Vagina (tissue), 2 donors: ENCODE measurements around the gene FOXO6. TPM values are rescaled to one million over a fixed set of nuclear protein-coding genes. Genes with fewer than 3 reads are reported as not detected.

Source experiments
- DNase-seq, 2 donors: peaks; one replicate each; pipeline ENCODE4 v3.0.0-alpha.2; 2017; ENCODE audit errors: extremely low spot score in 2 of 2
- H3K27ac ChIP-seq: fragments of 200-600 bp; sonication (generic); one replicate; pipeline ENCODE4 v1.5.1; 2019
- H3K27me3 ChIP-seq: fragments of 200-600 bp; sonication (generic); one replicate; pipeline ENCODE4 v1.5.1; 2019
- H3K36me3 ChIP-seq, 2 donors: fragments of 200-600 bp; sonication (generic); one replicate each; pipeline ENCODE4 v1.5.1; 2017 to 2019
- H3K4me1 ChIP-seq: fragments of 200-600 bp; sonication (generic); one replicate; pipeline ENCODE4 v1.5.1; 2019
- H3K4me3 ChIP-seq, 2 donors: fragments of 200-600 bp; sonication (generic); 1 replicate in 1 of 2; 2 replicates in 1 of 2; pipeline ENCODE4 v1.5.1; 2016 to 2019
- H3K9me3 ChIP-seq: fragments of 200-600 bp; sonication (generic); one replicate; pipeline ENCODE4 v1.5.1; 2019
- CTCF ChIP-seq, 3 experiments: fragments of 450-650 bp in 2 of 3; fragments of 200-600 bp in 1 of 3; sonication (generic) in 1 of 3; IDR thresholded peaks; one replicate each; pipeline ENCODE4 v1.5.1; 2017 to 2019; ENCODE audit warnings: antibody characterized with exemption in 3 of 3, mild to moderate bottlenecking in 2 of 3, moderate library complexity in 2 of 3
- POLR2A ChIP-seq, 2 donors: fragments of 450-650 bp; IDR thresholded peaks; one replicate each; pipeline ENCODE4 v1.6.1; 2017; ENCODE audit warnings: antibody characterized with exemption in 2 of 2, mild to moderate bottlenecking in 2 of 2, moderate library complexity in 2 of 2
- POLR2AphosphoS5 ChIP-seq, 2 donors: sonication (generic); formaldehyde crosslinking; IDR thresholded peaks; one replicate each; pipeline ENCODE4 v1.9.0; 2017; ENCODE audit warnings: antibody characterized with exemption in 2 of 2, mild to moderate bottlenecking in 2 of 2, low read depth in 1 of 2; ENCODE audit not compliant: insufficient read depth in 1 of 2
- intact Hi-C: fragments of 100-400 bp; cut with DNase I; formaldehyde crosslinking; loops from one replicate; pipeline ENCODE4 v1.15.1; 2023
- total RNA-seq: library from RNA; depleted of rRNA; stranded (reverse); fragments of >200 nt; gene quantifications from one replicate; pipeline ENCODE4 v1.2.3, GENCODE V29; 2016

FOXO6 gene
- total RNA-seq, 1 donor from 2014 or later: 1.7 TPM

DNA sequence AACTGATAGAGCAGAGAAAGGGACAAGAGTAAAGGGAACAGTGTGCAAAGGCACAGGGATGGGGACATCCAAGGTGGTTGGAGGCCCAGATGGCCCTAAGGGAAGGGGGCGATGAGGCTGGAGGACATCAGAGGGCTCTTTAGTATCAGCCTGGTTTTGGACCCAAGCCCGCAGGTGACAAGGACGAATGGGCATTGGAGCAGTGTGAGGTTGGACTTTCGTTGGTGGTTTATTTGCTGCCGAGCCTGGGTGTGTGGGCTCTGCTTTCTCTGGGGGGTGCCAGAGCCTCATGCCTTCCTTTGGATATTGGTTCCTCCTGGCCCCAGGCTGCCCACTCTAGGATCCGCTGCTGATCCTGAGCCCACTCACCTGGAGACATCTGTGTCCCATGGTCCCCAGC is 12.1 kb downstream of the FOXO6 start:
- Histone ChIP-seq H3K27ac (no peak overlapping the region), H3K27me3 (no peaks in the 10 kb centered on the region), H3K4me3 (no peak overlapping the region), H3K9me3 (no peaks in the 10 kb centered on the region), H3K36me3 (no peaks in the 10 kb centered on the region), H3K4me1 (peaks cover 14% of the 10 kb centered on the region)
- intact Hi-C loops: no loop called here
- DNase-seq: no peak
- TF ChIP-seq CTCF (IDR thresholded peaks at IDR 0.05): no peak
- no peak for TF ChIP-seq POLR2AphosphoS5 (IDR thresholded peaks at IDR 0.05; ENCODE audit: insufficient read depth in 1 of 2, low read depth in 1 of 2)
- no peak for TF ChIP-seq POLR2A (IDR thresholded peaks at IDR 0.05)

DNA sequence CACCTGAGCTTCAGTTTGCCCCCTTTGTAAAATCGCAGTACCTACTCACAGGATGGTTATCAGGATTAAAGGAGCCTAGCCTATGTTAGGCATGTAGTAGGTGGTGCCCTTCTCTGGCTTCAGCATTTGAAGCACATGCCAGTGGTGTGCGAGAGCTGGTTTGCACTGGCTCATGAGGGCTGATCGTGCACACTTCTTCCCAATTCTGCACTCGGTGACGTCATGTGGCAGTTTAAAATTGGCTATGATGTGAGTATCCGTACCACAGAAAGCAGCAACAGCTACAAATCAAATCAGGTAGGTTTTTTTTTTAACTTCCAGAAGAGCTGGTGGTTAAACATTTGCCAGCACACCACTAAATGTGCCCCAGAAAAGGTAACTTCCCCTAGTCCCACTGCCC is 13.5 kb downstream of the FOXO6 start:
- Histone ChIP-seq H3K27me3 (no peaks in the 10 kb centered on the region), H3K36me3 (no peaks in the 10 kb centered on the region), H3K9me3 (no peaks in the 10 kb centered on the region), H3K4me1 (peaks cover 14% of the 10 kb centered on the region), H3K4me3 (no peak overlapping the region), H3K27ac (no peak overlapping the region)
- intact Hi-C loops: no loop called here
- no peak for TF ChIP-seq CTCF (IDR thresholded peaks at IDR 0.05)
- TF ChIP-seq POLR2AphosphoS5 (IDR thresholded peaks at IDR 0.05; ENCODE audit: insufficient read depth in 1 of 2, low read depth in 1 of 2): no peak
- no peak for TF ChIP-seq POLR2A (IDR thresholded peaks at IDR 0.05)
- no peak for DNase-seq

- no peaks in the 10 kb centered on the region for H3K9me3 ChIP-seq
- TF ChIP-seq POLR2AphosphoS5 (IDR thresholded peaks at IDR 0.05; ENCODE audit: insufficient read depth in 1 of 2, low read depth in 1 of 2) (no peak), POLR2A (IDR thresholded peaks at IDR 0.05) (no peak)
- H3K4me1 ChIP-seq: peaks cover 13% of the 10 kb centered on the region
- no peak overlapping the region for H3K27ac ChIP-seq
- H3K27me3 ChIP-seq: no peaks in the 10 kb centered on the region
- DNase-seq: no peak
- H3K36me3 ChIP-seq: no peaks in the 10 kb centered on the region
- no peak overlapping the region for H3K4me3 ChIP-seq
- intact Hi-C loops: no loop called here
Measured at GRCh38 chr1:41377397-41377796, 16.2 kb downstream of the FOXO6 start.

DNA sequence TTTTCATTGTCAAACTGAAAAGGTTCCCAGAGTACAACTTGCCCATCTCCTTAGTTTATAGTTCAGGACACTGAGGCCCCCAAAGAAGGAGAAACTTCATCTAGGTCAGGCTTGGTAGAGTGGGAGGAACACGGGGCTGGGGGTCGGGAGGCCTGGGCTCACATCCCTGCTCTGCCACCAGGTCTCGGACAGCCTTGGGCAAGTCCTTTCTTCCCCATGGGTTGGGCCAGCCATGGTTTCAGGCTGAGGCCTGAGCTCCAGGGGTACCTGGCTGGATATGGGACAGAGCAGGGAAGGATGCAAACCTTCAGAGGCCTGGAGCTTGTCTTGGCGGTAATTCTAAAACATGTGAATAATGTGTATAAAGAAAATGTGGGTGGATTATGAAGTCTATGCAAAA is 17.0 kb downstream of the FOXO6 start:
- no peaks in the 10 kb centered on the region for H3K36me3 ChIP-seq
- no peaks in the 10 kb centered on the region for H3K9me3 ChIP-seq
- DNase-seq: no peak
- TF ChIP-seq POLR2A (IDR thresholded peaks at IDR 0.05) (no peak), POLR2AphosphoS5 (IDR thresholded peaks at IDR 0.05; ENCODE audit: insufficient read depth in 1 of 2, low read depth in 1 of 2) (no peak), CTCF (IDR thresholded peaks at IDR 0.05) (no peak)
- no peaks in the 10 kb centered on the region for H3K27me3 ChIP-seq
- no peak overlapping the region for H3K4me3 ChIP-seq
- H3K4me1 ChIP-seq: peaks cover 14% of the 10 kb centered on the region
- no peak overlapping the region for H3K27ac ChIP-seq
- intact Hi-C loops: no loop called here

DNA sequence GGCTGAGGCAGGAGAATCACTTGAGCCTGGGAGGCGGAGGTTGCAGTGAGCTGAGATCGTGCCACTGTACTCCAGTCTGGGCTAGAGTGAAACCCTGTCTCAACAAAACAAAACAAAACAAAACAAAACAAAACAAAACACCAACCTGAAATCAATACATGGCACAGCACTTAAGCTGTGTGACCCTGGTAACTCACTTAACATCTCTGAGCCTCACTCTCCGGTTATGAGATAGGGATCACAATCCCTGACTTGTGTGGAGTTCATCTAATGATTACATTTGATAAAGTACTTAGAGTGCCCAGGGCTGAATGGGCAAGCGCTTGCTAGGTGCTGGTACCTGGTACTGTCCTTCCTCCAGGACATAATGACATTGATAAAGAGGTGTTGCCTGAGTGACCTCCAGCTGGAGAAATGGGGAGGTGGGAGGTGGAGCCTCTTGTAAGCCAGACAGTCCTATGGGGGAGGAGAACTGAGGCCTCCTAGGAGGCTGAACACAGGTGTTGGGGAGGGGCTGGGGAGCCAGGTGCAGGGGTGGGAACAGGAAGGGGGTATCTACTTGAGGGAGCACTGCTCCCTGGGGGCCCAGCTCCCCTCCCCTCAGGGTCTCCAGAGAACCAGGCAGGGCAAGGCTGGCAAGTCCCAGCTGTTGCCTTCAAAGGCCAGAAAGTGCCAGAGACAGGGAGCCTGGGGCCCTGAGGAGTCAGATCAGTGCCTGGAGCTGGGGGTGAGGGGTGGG is 17.9 kb downstream of the FOXO6 start:
- H3K27ac ChIP-seq: no peak overlapping the region
- H3K36me3 ChIP-seq: no peaks in the 10 kb centered on the region

More for the DNA sequence above, 17.9 kb downstream of the FOXO6 start:
- DNase-seq: no peak
- intact Hi-C loops: no loop called here
- no peaks in the 10 kb centered on the region for H3K9me3 ChIP-seq
- no peak overlapping the region for H3K4me3 ChIP-seq
- no peak for TF ChIP-seq POLR2A (IDR thresholded peaks at IDR 0.05)
- TF ChIP-seq POLR2AphosphoS5 (IDR thresholded peaks at IDR 0.05; ENCODE audit: insufficient read depth in 1 of 2, low read depth in 1 of 2): no peak
- TF ChIP-seq CTCF (IDR thresholded peaks at IDR 0.05): no peak
- no peaks in the 10 kb centered on the region for H3K27me3 ChIP-seq
- H3K4me1 ChIP-seq: peaks cover 19% of the 10 kb centered on the region
